Right lobe of liver (tissue), 6 donors: Measurements from ENCODE around the gene MX2. TPM values are rescaled to one million over a fixed set of nuclear protein-coding genes. Genes with fewer than 3 reads are reported as not detected.

ENCODE experiments used
- ATAC-seq, 4 donors: fragments of 200-7000 bp; cut with Tn5 transposase; one replicate each; pipeline ENCODE4 v1.9.1; 2020; ENCODE audit warnings: mild to moderate bottlenecking in 4 of 4, moderate library complexity in 4 of 4
- DNase-seq, 3 donors: peaks; one replicate each; pipeline ENCODE4 v3.0.0-alpha.2; 2020
- H3K27ac ChIP-seq, 3 donors: fragments of 200-600 bp; one replicate each; pipeline ENCODE4 v1.8.0; 2022
- H3K27me3 ChIP-seq, 2 donors: fragments of 200-600 bp; one replicate each; pipeline ENCODE4 v1.8.0; 2022
- H3K36me3 ChIP-seq, 4 donors: fragments of 200-600 bp; sonication (generic) in 1 of 4; one replicate each; pipeline versions ENCODE4 v1.5.1 to v1.8.0; 2017 to 2022; ENCODE audit warnings: control low read depth in 1 of 4
- H3K4me1 ChIP-seq, 4 donors: fragments of 200-600 bp; sonication (generic) in 1 of 4; one replicate each; pipeline versions ENCODE4 v1.5.1 to v1.8.0; 2017 to 2022; ENCODE audit warnings: control low read depth in 1 of 4
- H3K4me3 ChIP-seq, 3 donors: fragments of 200-600 bp; one replicate each; pipeline ENCODE4 v1.8.0; 2022
- H3K9me3 ChIP-seq, 4 donors: fragments of 200-600 bp; sonication (generic) in 1 of 4; one replicate each; pipeline versions ENCODE4 v1.5.1 to v1.8.0; 2017 to 2022; ENCODE audit warnings: control low read depth in 1 of 4
- CTCF ChIP-seq, 4 donors: fragments of 200-600 bp in 3 of 4; fragments of 450-650 bp in 1 of 4; IDR thresholded peaks; one replicate each; pipeline versions ENCODE4 v1.5.1 to v1.8.0; 2016 to 2022; ENCODE audit warnings: antibody characterized with exemption in 4 of 4, mild to moderate bottlenecking in 2 of 4
- POLR2A ChIP-seq: fragments of 450-650 bp; IDR thresholded peaks from one replicate; pipeline ENCODE4 v1.6.1; 2017; ENCODE audit warnings: antibody characterized with exemption, mild to moderate bottlenecking
- WGBS: methylation state at CpG from one replicate; pipeline ENCODE4 v1.1.6; 2018; ENCODE audit warnings: low coverage, low lambda C conversion rate; ENCODE audit not compliant: insufficient coverage; ENCODE audit errors: missing lambda C conversion rate; 5-methylcytosine and 5-hydroxymethylcytosine counted together
- intact Hi-C, 2 donors: fragments of 100-400 bp; cut with DNase I; formaldehyde crosslinking; loops; one replicate each; pipeline versions ENCODE4 v1.11.2 to v1.14.1; 2022
- total RNA-seq, 6 experiments: library from RNA; depleted of rRNA in 2 of 6; stranded (reverse); fragments of >200 nt in 2 of 6; fragmentation: NEBNext Ultra II Directional in 3 of 6; extraction: Animal tissue kit (Norgen Biotek cat#: 25700) in 3 of 6; gene quantifications; one replicate each; pipeline versions ENCODE4 v1.1.0 to v1.2.4, GENCODE V29; 2016 to 2023
- donor health status: DM: no; HTN: yes; CAD: no.
- donor health status: DM: no; HTN: no; CAD: no.
- donor health status: DM: no; HTN: no; CAD: no.
- donor health status: DM: no; HTN: yes; CAD: no.
- donor health status: DM: no; HTN: yes; CAD: no.

Gene MX2
- total RNA-seq, 6 experiments from 2014 or later, result 0.49 to 1.9 (median 1.5) TPM

GRCh38 chr21:41345934-41346685 lies 15.7 kb upstream of the MX2 start:
- intact Hi-C loops, result no loop called here
- Histone ChIP-seq H3K27me3 (no peaks in the 10 kb centered on the region), H3K9me3 (no peaks in the 10 kb centered on the region), H3K4me3 (no peak overlapping the region), H3K27ac (no peak overlapping the region), H3K4me1 (no peaks in the 10 kb centered on the region), H3K36me3 (no peaks in the 10 kb centered on the region)
- ATAC-seq, result no peak
- DNase-seq, result no peak
- whole genome bisulfite sequencing, result 78% methylated on average over 13 of the region's 13 CpGs
- TF ChIP-seq POLR2A (no peak), CTCF (IDR thresholded peaks at IDR 0.05) (no peak)

GRCh38 chr21:41346758-41347157 lies 15.1 kb upstream of the MX2 start:
- intact Hi-C loops, result no loop called here
- no peaks in the 10 kb centered on the region for H3K9me3 ChIP-seq
- WGBS, result 77% methylated on average over 5 of the region's 8 CpGs
- ATAC-seq (no peak), DNase-seq (no peak)
- no peaks in the 10 kb centered on the region for H3K27me3 ChIP-seq
- no peak overlapping the region for H3K27ac ChIP-seq
- no peaks in the 10 kb centered on the region for H3K4me1 ChIP-seq
- no peak overlapping the region for H3K4me3 ChIP-seq
- no peaks in the 10 kb centered on the region for H3K36me3 ChIP-seq
- TF ChIP-seq POLR2A, result no peak
- no peak for TF ChIP-seq CTCF (IDR thresholded peaks at IDR 0.05)

GRCh38 chr21:41348434-41348833 lies 13.4 kb upstream of the MX2 start:
- TF ChIP-seq CTCF (IDR thresholded peaks at IDR 0.05), result no peak
- TF ChIP-seq POLR2A, result no peak
- no peaks in the 10 kb centered on the region for H3K4me1 ChIP-seq
- no peak overlapping the region for H3K27ac ChIP-seq
- intact Hi-C loops, result no loop called here
- ATAC-seq, result no peak
- WGBS, result 42% methylated on average over 5 of the region's 6 CpGs
- no peaks in the 10 kb centered on the region for H3K27me3 ChIP-seq
- no peaks in the 10 kb centered on the region for H3K9me3 ChIP-seq
- H3K4me3 ChIP-seq, result no peak overlapping the region
- H3K36me3 ChIP-seq, result no peaks in the 10 kb centered on the region
- no peak for DNase-seq

GRCh38 chr21:41349126-41349525 lies 12.7 kb upstream of the MX2 start:
- Histone ChIP-seq H3K4me1 (no peaks in the 10 kb centered on the region), H3K27ac (no peak overlapping the region), H3K36me3 (no peaks in the 10 kb centered on the region), H3K4me3 (no peak overlapping the region), H3K27me3 (no peaks in the 10 kb centered on the region), H3K9me3 (no peaks in the 10 kb centered on the region)
- intact Hi-C loops, result no loop called here
- ATAC-seq (no peak), DNase-seq (no peak)
- TF ChIP-seq CTCF (IDR thresholded peaks at IDR 0.05) (no peak), POLR2A (no peak)
- 57% methylated on average over 4 of the region's 7 CpGs for WGBS
